H1 (cell line): ENCODE data around the gene ZNF575. TPM values are rescaled to one million over a fixed set of nuclear protein-coding genes. Genes with fewer than 3 reads are reported as not detected.

Experiments used
- CTCF ChIA-PET: fragments of 300-600 bp; sonication (Branson Sonifier 250); formaldehyde crosslinking; loops from one replicate; lab custom pipeline; 2021; ENCODE audit not compliant: partially characterized antibody; lab: Charles Lee
- POLR2A ChIA-PET: fragments of 300-600 bp; sonication (Branson Sonifier 250); formaldehyde crosslinking; loops from one replicate; lab custom pipeline; 2021; ENCODE audit warnings: inconsistent platforms; ENCODE audit not compliant: partially characterized antibody; lab: Charles Lee
- DNase-seq, 2 experiments: peaks; one replicate each; pipeline versions ENCODE4 v3.0.0 to v3.0.0-alpha.2; 2010 to 2022; ENCODE audit warnings: low spot score in 2 of 2, low read depth in 1 of 2, mixed read lengths in 1 of 2
- FAIRE-seq: peaks from 2 replicates; lab custom pipeline; 2011; peaks lifted over from hg19 to GRCh38; lab: Jason Lieb, UNC
- H2AFZ ChIP-seq: 2 replicates; pipeline ENCODE4 v1.8.1; 2012; ENCODE audit warnings: low read length, inconsistent platforms
- H2AK5ac ChIP-seq: 2 replicates; pipeline ENCODE4 v1.6.1; 2013; ENCODE audit warnings: low read depth, low read length
- H2BK120ac ChIP-seq: replicated peaks from 2 replicates; pipeline ENCODE3; 2013; ENCODE audit warnings: low read depth, low read length, inconsistent platforms
- H2BK12ac ChIP-seq: 2 replicates; pipeline ENCODE4 v1.6.1; 2013; ENCODE audit warnings: low read depth, low read length
- H2BK15ac ChIP-seq: 2 replicates; pipeline ENCODE4 v1.6.1; 2013; ENCODE audit warnings: low read length
- H2BK20ac ChIP-seq: 2 replicates; pipeline ENCODE4 v1.6.1; 2013; ENCODE audit warnings: low read length
- H2BK5ac ChIP-seq: 2 replicates; pipeline ENCODE4 v1.6.1; 2013; ENCODE audit warnings: low read depth, low read length
- H3K14ac ChIP-seq: 2 replicates; pipeline ENCODE4 v1.6.1; 2013; ENCODE audit warnings: inconsistent platforms; ENCODE audit not compliant: insufficient read length
- H3K18ac ChIP-seq: 2 replicates; pipeline ENCODE4 v1.6.1; 2013; ENCODE audit warnings: low read length; ENCODE audit errors: extremely low read depth
- H3K23ac ChIP-seq: 2 replicates; pipeline ENCODE4 v1.6.1; 2013; ENCODE audit warnings: inconsistent platforms; ENCODE audit not compliant: insufficient read length
- H3K23me2 ChIP-seq: 2 replicates; pipeline ENCODE4 v1.6.1; 2013; ENCODE audit warnings: low read depth, low read length
- H3K27ac ChIP-seq: 2 replicates; pipeline ENCODE4 v1.6.1; 2011; ENCODE audit warnings: low read depth, low read length, inconsistent platforms
- H3K27me3 ChIP-seq, 4 experiments: replicated peaks in 1 of 4; 1 replicate in 1 of 4; 2 replicates in 3 of 4; pipeline versions ENCODE4 v1.6.1 to v1.8.1; 2011 to 2013; ENCODE audit warnings: low read length in 3 of 4, mild to moderate bottlenecking in 3 of 4, inconsistent platforms in 2 of 4, mixed read lengths in 2 of 4, moderate library complexity in 1 of 4; ENCODE audit not compliant: control insufficient read depth in 3 of 4, insufficient read depth in 3 of 4; ENCODE audit errors: extremely low read depth in 1 of 4
- H3K36me3 ChIP-seq, 4 experiments: 2 replicates each; pipeline versions ENCODE4 v1.6.1 to v1.8.1; 2011 to 2013; ENCODE audit warnings: mild to moderate bottlenecking in 4 of 4, low read length in 3 of 4, moderate library complexity in 2 of 4, control low read depth in 1 of 4, inconsistent platforms in 1 of 4; ENCODE audit not compliant: insufficient read depth in 4 of 4, control insufficient read depth in 2 of 4
- H3K4ac ChIP-seq: replicated peaks from 2 replicates; pipeline ENCODE3; 2013; ENCODE audit warnings: low read length, low read depth, mixed read lengths, inconsistent platforms; ENCODE audit not compliant: insufficient read length
- H3K4me1 ChIP-seq, 4 experiments: replicated peaks in 1 of 4; 1 replicate in 1 of 4; 2 replicates in 3 of 4; pipeline versions ENCODE4 v1.6.1 to v1.8.1; 2011 to 2013; ENCODE audit warnings: low read length in 3 of 4, inconsistent platforms in 2 of 4, mixed read lengths in 1 of 4; ENCODE audit not compliant: insufficient read depth in 4 of 4, control insufficient read depth in 3 of 4
- H3K4me2 ChIP-seq, 2 experiments: 2 replicates each; pipeline versions ENCODE4 v1.6.1 to v1.8.1; 2011 to 2013; ENCODE audit warnings: low read depth in 2 of 2, low read length in 2 of 2, control low read depth in 1 of 2, inconsistent platforms in 1 of 2, mild to moderate bottlenecking in 1 of 2; ENCODE audit not compliant: insufficient read depth in 1 of 2
- H3K4me3 ChIP-seq, 4 experiments: fragments of 200-600, 300-600 bp in 1 of 4; sonication (generic), shearing (Covaris generic), sonication (Bioruptor Twin) in 1 of 4; 2 replicates each; pipeline versions ENCODE4 v1.5.1 to v1.8.1; 2011 to 2016; ENCODE audit warnings: low read length in 4 of 4, low read depth in 3 of 4, control low read depth in 2 of 4, inconsistent platforms in 2 of 4, mild to moderate bottlenecking in 2 of 4, mixed read lengths in 1 of 4, moderate library complexity in 1 of 4; ENCODE audit not compliant: insufficient read depth in 2 of 4; ENCODE audit errors: extremely low read depth in 1 of 4
- H3K56ac ChIP-seq: replicated peaks from 2 replicates; pipeline ENCODE3; 2013; ENCODE audit warnings: low read depth, mild to moderate bottlenecking, mixed read lengths, low read length, inconsistent platforms; ENCODE audit not compliant: insufficient read length
- H3K79me1 ChIP-seq: 2 replicates; pipeline ENCODE4 v1.6.1; 2013; ENCODE audit warnings: low read depth, low read length, control low read depth
- H3K79me2 ChIP-seq, 2 experiments: 2 replicates each; pipeline versions ENCODE4 v1.6.1 to v1.8.1; 2012 to 2013; ENCODE audit warnings: low read length in 2 of 2, mild to moderate bottlenecking in 2 of 2, inconsistent platforms in 1 of 2; ENCODE audit not compliant: insufficient read depth in 2 of 2, control insufficient read depth in 1 of 2
- H3K9ac ChIP-seq, 4 experiments: replicated peaks in 1 of 4; 1 replicate in 1 of 4; 2 replicates in 3 of 4; pipeline versions ENCODE4 v1.6.1 to v1.8.1; 2011 to 2013; ENCODE audit warnings: low read depth in 3 of 4, low read length in 3 of 4, control low read depth in 2 of 4, mild to moderate bottlenecking in 2 of 4, moderate library complexity in 2 of 4, inconsistent platforms in 1 of 4; ENCODE audit errors: extremely low read depth in 1 of 4
- H3K9me3 ChIP-seq, 2 experiments: 2 replicates each; pipeline versions ENCODE4 v1.6.1 to v1.8.1; 2012 to 2013; ENCODE audit warnings: mild to moderate bottlenecking in 2 of 2, moderate library complexity in 2 of 2, control low read depth in 1 of 2, inconsistent platforms in 1 of 2, low read depth in 1 of 2, low read length in 1 of 2, mixed read lengths in 1 of 2; ENCODE audit not compliant: insufficient read depth in 2 of 2
- H4K20me1 ChIP-seq, 2 experiments: replicated peaks in 1 of 2; 2 replicates each; pipeline versions ENCODE3 to v1.8.1; 2011 to 2013; ENCODE audit warnings: inconsistent platforms in 2 of 2, low read length in 2 of 2, mild to moderate bottlenecking in 1 of 2; ENCODE audit not compliant: insufficient read depth in 2 of 2, control insufficient read depth in 1 of 2
- H4K5ac ChIP-seq: 2 replicates; pipeline ENCODE4 v1.6.1; 2013; ENCODE audit warnings: low read length, low read depth, mixed read lengths, inconsistent platforms; ENCODE audit not compliant: insufficient read length
- H4K8ac ChIP-seq: 2 replicates; pipeline ENCODE4 v1.8.0; 2013; ENCODE audit warnings: mild to moderate bottlenecking, moderate library complexity, low read length, inconsistent platforms; ENCODE audit not compliant: insufficient read depth; ENCODE audit errors: extremely low read depth
- H4K91ac ChIP-seq: replicated peaks from 2 replicates; pipeline ENCODE3; 2013; ENCODE audit warnings: low read length, mixed read lengths, inconsistent platforms; ENCODE audit not compliant: insufficient read length
- ASH2L ChIP-seq: fragments of 200-600, 300-600 bp; sonication (generic); IDR thresholded peaks from one replicate; pipeline ENCODE4 v1.7.1; 2017; ENCODE audit warnings: low read length
- FOSL1 ChIP-seq: IDR thresholded peaks from 2 replicates; pipeline ENCODE4 v1.6.1; 2011; ENCODE audit warnings: mild to moderate bottlenecking, low read depth, low read length, moderate library complexity; ENCODE audit not compliant: insufficient read depth
- HDAC2 ChIP-seq, 2 experiments: fragments of 300-600 bp in 1 of 2; sonication (generic) in 1 of 2; IDR thresholded peaks; 2 replicates each; pipeline ENCODE4 v1.6.1; 2011 to 2012; ENCODE audit warnings: low read depth in 2 of 2, low read length in 2 of 2, mild to moderate bottlenecking in 2 of 2, moderate library complexity in 2 of 2, borderline replicate concordance in 1 of 2, inconsistent platforms in 1 of 2
- KDM5A ChIP-seq: fragments of 200-600 bp; IDR thresholded peaks from 2 replicates; pipeline ENCODE4 v1.7.1; 2012; ENCODE audit warnings: mild to moderate bottlenecking, low read length, inconsistent platforms, mixed read lengths
- POLR2AphosphoS5 ChIP-seq: IDR thresholded peaks from 2 replicates; pipeline ENCODE4 v1.6.1; 2011; ENCODE audit warnings: low read depth, low read length
- RBBP5 ChIP-seq: IDR thresholded peaks from 2 replicates; pipeline ENCODE4 v1.7.1; 2012; ENCODE audit warnings: low read depth, mild to moderate bottlenecking, inconsistent platforms, low read length, moderate library complexity, borderline replicate concordance
- SIN3A ChIP-seq, 2 experiments: IDR thresholded peaks in 1 of 2; conservative IDR thresholded peaks in 1 of 2; 2 replicates each; pipeline ENCODE4 v1.6.1; 2011 to 2012; ENCODE audit warnings: low read length in 2 of 2, improper control_type of control experiment in 1 of 2, low read depth in 1 of 2, mild to moderate bottlenecking in 1 of 2
- SP4 ChIP-seq: IDR thresholded peaks from 2 replicates; pipeline ENCODE4 v1.6.1; 2012; ENCODE audit warnings: low read length, inconsistent platforms
- SUZ12 ChIP-seq: fragments of 200-600 bp; sonication (generic); IDR thresholded peaks from 2 replicates; pipeline ENCODE4 v1.6.1; 2012; ENCODE audit warnings: mild to moderate bottlenecking, inconsistent platforms, low read length, moderate library complexity, mixed read lengths
- TCF12 ChIP-seq: IDR thresholded peaks from 2 replicates; pipeline ENCODE4 v1.6.1; 2011; ENCODE audit warnings: low read depth, mild to moderate bottlenecking, low read length
- WGBS, 2 experiments: shearing (Covaris generic) in 1 of 2; methylation state at CpG; one replicate each; pipeline versions ENCODE4 v1.1.6 to v1.1.7; 2013 to 2015; ENCODE audit warnings: low lambda C conversion rate in 2 of 2, mixed read lengths in 2 of 2, inconsistent platforms in 1 of 2, low coverage in 1 of 2, missing lambda C conversion rate in 1 of 2; ENCODE audit not compliant: insufficient replicate concordance in 2 of 2, insufficient coverage in 1 of 2, insufficient read length in 1 of 2; ENCODE audit errors: extremely low coverage in 1 of 2, missing lambda C conversion rate in 1 of 2; 5-methylcytosine and 5-hydroxymethylcytosine counted together
- polyA plus RNA-seq, 7 experiments: library from polyadenylated mRNA; depleted of rRNA in 3 of 7; stranded (reverse) in 5 of 7; unstranded in 2 of 7; fragments of >200 nt in 5 of 7; fragments of 200-250 nt in 2 of 7; gene quantifications; 1 replicate in 5 of 7; 2 replicates in 1 of 7; 4 replicates in 1 of 7; pipeline versions ENCODE4 v1.2.1 to v1.2.3, GENCODE V29; 2011 to 2013; ENCODE audit warnings: missing spikeins in 2 of 7, mixed read lengths in 2 of 7
- total RNA-seq: library from RNA; stranded (reverse); fragmentation: NEBNext Ultra II Directional; extraction: Animal tissue kit (Norgen Biotek cat#: 25700); gene quantifications from 2 replicates; pipeline ENCODE4 v1.2.1, GENCODE V29; 2021
- TF ChIP-seq, protein P1 (sequence below): IDR thresholded peaks from 2 replicates; pipeline ENCODE4 v1.6.1; 2012; ENCODE audit warnings: inconsistent platforms
- TF ChIP-seq, protein P2 (sequence below): IDR thresholded peaks from 2 replicates; pipeline ENCODE4 v1.6.1; 2012; ENCODE audit warnings: inconsistent platforms

ZNF575 gene
- total and polyA plus RNA-seq, 2 of the 8 experiments (the other 6 are each of a cell fraction or from before 2014, with no cell fraction given) = 0.05 TPM; not detected in 1

DNA sequence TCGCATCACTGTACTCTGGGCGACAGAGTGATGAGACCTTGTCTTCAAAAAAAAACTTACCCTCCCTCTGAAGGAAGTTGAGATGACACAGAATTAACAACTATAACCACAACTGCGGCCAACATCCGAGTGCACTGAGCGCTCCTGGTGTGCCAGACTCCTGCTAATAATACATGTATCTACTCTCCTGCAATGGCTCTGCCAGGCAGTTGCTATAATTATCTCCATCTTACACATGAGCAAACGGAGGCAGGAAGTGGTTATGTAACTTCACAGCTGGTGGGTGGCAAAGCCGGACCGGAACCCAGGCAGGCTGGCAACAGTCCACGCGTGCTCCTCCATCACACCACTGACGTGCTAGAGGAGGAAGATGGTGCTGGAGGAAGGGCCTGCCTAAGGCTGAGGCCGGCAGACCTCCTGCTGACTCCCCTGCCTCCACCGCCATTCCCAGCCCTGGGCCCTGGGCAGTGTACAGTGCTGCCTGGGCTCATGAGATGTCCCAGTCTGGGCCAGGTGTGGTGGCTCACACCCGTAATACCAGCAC is 29.8 kb downstream of the ZNF575 start:
- Histone ChIP-seq H3K9ac (no peak overlapping the region), H2BK20ac (no peak overlapping the region), H3K9me3 (no peaks in the 10 kb centered on the region), H2BK120ac (no peak overlapping the region), H4K91ac (no peak overlapping the region), H2BK5ac (no peak overlapping the region), H3K4me3 (no peak overlapping the region), H2BK12ac (no peak overlapping the region), H3K56ac (no peak overlapping the region), H3K27me3 (no peaks in the 10 kb centered on the region), H3K18ac (no peak overlapping the region), H3K14ac (no peak overlapping the region), H2AFZ (no peak overlapping the region), H4K20me1 (peaks cover 0 to 8% of the 10 kb centered on the region in 2 experiments), H3K36me3 (peaks cover 0 to 8% (median 0%) of the 10 kb centered on the region in 4 experiments; a peak in 2 of 8 replicates), H2BK15ac (no peak overlapping the region), H3K4ac (no peak overlapping the region), H3K4me1 (no peaks in the 10 kb centered on the region), H3K79me2 (no peaks in the 10 kb centered on the region), H4K5ac (no peak overlapping the region), H2AK5ac (no peak overlapping the region), H3K27ac (no peak overlapping the region), H4K8ac (no peak overlapping the region), H3K23ac (no peak overlapping the region), H3K79me1 (no peaks in the 10 kb centered on the region; the same call in 1 of the 2 replicates), H3K4me2 (no peak overlapping the region), H3K23me2 (no peaks in the 10 kb centered on the region)
- no peak for DNase-seq
- ChIA-PET POLR2A (no interaction called here), CTCF (interaction anchor here (2.9 to 9.3 kb wide), 2 partner anchors 8 to 31 kb away, joined by 16 to 82 read pairs; no protein-coding TSS in a partner anchor)
- 95% methylated on average over 14 of the region's 14 CpGs; no CpG with 5 or more reads in 1 of the 2 experiments for WGBS, 2 experiments
- FAIRE-seq = no peak
- TF ChIP-seq, protein P1, sequence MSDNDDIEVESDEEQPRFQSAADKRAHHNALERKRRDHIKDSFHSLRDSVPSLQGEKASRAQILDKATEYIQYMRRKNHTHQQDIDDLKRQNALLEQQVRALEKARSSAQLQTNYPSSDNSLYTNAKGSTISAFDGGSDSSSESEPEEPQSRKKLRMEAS = no peak
- no peak for TF ChIP-seq SUZ12
- TF ChIP-seq TCF12 = no peak
- TF ChIP-seq, protein P2, sequence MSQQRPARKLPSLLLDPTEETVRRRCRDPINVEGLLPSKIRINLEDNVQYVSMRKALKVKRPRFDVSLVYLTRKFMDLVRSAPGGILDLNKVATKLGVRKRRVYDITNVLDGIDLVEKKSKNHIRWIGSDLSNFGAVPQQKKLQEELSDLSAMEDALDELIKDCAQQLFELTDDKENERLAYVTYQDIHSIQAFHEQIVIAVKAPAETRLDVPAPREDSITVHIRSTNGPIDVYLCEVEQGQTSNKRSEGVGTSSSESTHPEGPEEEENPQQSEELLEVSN = no peak
- TF ChIP-seq SP4 = no peak
- TF ChIP-seq FOSL1 = no peak
- TF ChIP-seq SIN3A (conservative IDR thresholded peaks at IDR 0.05 in 1 of 2, IDR thresholded peaks at IDR 0.05 in 1 of 2; ENCODE audit: low read depth in 1 of 2, low read length in 2 of 2) = no peak
- TF ChIP-seq ASH2L = no peak
- no peak for TF ChIP-seq HDAC2 (IDR thresholded peaks at IDR 0.05; ENCODE audit: borderline replicate concordance in 1 of 2, low read depth in 2 of 2, low read length in 2 of 2)
- no peak for TF ChIP-seq KDM5A
- no peak for TF ChIP-seq RBBP5
- no peak for TF ChIP-seq POLR2AphosphoS5
